HG03460 (cell line): ENCODE results near the gene GJA1.
"Not testable (repeated sequence)": the region's sequence is repeated elsewhere in the genome, so short reads cannot be mapped to it uniquely, and the experiment has no call there.

Source experiments
- ATAC-seq: cut with Tn5 transposase; IDR thresholded peaks from one replicate; pipeline ENCODE4 v1.9.1; 2021; ENCODE audit not compliant: unreplicated experiment

The GJA1 gene

DNA sequence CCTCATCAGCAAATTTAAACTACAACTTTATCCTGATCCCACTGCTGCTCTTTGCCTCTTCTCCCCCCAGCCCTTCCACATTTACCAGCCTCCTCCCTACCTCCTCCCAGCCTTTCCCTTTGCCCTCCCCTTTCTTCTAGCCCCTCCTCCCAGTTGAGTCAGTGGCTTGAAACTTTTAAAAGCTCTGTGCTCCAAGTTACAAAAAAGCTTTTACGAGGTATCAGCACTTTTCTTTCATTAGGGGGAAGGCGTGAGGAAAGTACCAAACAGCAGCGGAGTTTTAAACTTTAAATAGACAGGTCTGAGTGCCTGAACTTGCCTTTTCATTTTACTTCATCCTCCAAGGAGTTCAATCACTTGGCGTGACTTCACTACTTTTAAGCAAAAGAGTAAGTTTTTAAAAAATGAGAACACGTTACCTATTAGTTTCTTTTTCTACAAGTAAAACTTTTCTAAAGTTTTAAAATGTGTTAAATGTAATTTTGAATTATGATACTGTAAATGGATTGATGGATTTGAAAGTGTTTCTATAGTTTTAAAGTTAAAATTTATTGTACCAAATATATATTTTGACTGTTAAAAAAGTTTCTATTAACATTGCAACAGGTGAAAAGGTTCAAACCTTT, at the start of gene GJA1:
Gene GJA1, plus strand, starts transcription at position 203 of the 626 bp plus-strand sequence. CDS start 11,202 bp downstream, outside the sequence.
- ATAC-seq, result no peak

DNA sequence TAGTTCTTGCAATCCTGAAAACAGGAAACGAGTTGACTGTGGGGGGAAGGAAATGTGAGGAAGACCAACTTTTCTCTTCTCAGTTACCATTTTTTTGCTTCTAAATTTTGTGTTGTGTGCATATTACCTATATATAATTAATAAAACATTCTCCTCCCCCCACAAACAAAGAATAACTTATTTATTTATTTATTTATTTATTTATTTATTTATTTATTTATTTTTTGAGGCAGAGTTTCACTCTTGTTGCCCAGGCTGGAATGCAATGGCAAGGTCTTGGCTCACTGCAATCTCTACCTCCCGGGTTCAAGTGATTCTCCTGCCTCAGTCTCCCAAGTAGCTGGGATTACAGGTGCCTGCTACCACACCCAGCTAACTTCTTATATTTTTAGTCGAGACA, 48.9 kb upstream of the GJA1 start:
- not testable (repeated sequence) for ATAC-seq

DNA sequence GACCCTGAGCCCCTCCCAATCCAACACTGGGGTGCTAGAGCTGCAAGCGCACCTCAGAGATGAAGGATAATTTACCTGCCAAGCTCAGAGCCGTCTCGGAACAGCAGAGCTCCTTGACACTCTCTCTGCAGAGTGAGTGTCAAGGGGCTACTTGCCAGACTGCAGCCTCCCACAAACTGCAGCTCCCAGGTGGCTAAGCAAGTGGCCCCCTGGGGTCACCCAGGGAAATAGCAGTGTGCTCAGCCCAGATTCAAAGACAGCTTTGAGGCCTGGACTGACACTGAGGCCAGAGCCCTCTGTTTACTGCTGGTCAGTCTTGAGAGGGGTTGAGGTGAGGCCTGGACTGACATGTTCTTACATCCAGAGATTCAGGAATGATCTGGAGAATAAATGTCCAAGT, 46.0 kb upstream of the GJA1 start:
- ATAC-seq, result no peak

DNA sequence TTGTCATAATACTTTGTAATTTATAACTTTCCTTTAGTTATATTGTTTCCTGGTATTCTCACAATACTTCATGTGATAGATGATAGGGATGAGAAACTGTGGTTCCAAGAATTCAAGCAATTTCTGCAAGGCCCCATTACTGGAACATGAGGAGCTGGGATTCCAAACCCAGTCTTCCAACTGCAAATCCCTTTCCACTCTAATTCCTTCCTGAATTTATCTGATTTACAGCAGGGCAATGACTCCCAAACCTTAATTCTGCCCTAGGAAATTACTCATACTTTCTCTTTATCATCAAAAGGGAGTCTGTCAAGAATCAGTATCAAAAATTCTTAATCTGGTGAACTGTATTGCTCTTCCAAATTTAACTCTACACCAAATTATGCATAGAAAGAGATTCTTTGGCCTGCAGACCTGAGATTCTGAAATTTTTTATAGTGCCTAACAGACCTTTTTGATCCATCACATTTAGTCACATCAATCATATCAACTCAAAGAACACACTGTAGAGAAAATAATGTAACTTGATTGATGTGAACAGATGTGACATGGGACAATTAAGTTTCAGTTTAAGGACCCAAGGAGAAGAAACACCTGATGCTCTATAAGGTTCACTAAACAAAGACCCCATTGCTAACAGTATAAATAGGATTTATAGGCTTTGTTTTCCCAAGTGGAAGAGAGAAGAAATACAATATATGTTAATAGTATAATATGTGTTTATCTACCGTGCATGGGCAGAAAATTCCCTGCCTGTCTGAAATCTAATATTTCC, 41.5 kb upstream of the GJA1 start:
- ATAC-seq, result no peak

DNA sequence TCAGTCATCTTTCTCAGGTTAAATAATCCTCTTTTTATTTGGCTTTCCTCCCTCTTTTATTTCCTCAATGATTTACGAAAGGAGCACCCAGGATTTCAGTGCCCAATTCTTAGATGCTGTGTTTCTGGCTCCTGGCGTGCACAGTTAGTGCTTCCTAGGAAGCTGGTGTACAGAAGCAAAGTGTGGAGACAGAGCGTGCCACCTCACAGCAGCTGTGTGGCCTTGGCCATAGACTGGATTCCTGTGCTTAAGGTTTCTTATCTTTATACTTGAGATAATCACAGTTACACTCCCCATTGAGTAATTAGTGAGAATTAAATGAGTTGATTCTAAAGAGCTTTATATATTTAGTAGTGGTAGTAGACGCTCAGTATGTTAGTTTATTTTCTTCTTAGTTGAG, 39.7 kb upstream of the GJA1 start:
- no peak for ATAC-seq

DNA sequence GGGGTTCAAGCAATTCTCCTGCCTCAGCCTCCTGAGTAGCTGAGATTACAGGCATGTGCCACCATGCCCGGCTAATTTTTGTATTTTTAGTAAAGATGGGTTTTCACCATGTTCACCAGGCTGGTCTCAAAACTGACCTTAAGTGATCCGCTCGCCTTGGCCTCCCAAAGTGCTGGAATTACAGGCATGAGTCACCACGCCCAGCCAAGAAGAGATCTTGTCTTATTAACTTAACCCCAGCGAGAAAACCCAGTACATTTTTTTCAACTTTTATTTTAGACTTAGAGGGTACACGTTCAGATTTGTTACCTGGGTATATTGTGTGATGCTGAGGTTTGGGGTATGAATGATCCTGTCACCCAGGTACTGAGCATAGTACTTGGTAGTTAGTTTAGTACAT, 38.3 kb upstream of the GJA1 start:
- ATAC-seq, result not testable (repeated sequence)

DNA sequence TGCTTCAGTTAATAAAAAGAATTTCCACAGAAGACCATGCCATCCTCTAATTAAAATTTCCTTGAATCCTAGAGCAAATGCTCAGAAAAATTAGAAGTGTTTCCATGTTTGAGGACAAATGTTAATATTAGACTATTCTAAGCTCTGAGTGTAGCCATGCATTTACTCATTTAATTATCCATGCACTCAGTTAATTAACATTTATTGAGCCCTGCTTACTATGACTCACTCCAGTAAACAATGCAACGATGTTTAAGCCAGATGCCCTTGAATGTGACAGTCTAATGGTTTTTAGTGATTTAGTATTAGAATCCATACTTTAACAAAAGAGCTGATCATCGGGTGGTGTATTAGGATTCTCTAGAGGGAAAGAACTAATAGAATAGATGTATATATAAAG, 37.3 kb upstream of the GJA1 start:
- no peak for ATAC-seq

DNA sequence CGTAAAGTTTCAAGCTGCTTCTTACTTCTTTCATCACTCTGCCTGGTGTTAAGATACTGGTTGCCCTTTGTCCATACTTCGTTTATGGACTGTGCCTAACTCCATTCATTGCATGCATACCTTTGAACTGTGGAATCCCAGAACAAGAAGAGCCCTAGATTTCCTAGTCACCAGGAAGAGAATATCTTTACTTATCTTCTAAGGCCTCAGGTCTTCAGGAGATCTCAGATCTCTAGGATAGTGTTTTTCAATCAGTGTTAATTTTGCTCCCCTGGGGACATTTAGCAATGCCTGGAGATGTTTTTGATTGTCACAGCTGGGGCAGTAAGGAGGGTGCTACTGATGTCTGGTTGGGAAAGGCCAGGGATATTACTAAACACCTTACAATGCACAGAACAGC, 35.5 kb upstream of the GJA1 start:
- ATAC-seq, result no peak

DNA sequence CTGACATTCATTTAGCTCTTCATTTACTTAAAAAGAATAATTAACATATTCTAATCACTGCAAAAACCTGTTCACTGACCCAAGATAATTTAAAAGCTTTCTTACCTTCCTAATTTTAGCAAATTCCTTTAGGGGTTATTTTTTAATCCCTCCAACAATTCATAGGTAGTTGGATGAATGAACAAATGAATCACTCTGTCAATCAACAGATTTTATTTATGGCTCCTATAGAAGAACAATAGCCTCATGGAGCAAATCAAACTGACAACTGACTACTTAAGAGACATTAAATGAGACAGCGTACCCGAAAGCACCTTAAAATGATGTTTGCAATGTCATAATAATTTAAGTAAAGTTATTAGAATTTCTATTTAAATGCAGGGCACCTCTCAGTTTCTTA, 31.5 kb upstream of the GJA1 start:
- ATAC-seq, result no peak

DNA sequence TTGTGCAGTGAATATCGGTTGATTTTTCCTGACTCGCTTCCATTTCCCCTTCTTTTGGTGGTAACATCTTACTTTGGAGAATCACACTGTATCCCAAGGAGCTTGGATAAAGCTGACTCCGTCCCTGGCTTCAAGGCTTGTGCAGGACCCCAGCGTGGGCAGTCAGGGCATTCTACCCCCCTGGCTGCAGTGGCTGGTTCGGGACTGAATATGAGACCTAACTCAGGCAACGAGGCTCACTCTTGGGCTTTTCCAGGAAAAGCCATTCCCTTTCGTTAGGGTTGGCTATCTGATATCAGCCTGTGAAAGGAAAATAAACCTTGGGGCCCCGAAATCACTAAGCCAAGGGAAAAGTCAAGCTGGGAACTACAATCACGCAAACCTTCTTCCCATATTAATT, 30.1 kb upstream of the GJA1 start:
- no peak for ATAC-seq

DNA sequence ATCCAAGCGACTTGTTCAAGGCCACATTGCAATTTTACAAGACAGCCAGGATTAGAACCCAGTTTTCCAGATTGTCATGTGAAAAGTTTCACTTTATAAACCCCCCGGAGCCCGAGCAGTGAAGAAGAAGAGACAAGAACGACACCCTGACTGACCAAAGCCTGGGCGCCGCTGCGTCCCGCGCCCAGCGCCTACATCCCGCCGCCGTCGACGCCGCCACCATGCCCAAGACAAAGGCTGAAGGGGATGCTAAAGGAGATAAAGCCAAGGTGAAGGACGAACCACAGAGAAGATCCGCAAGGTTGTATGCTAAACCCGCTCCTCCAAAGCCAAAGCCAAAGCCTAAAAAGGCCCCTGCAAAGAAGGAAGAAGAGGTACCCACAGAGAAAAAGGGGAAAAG, 27.1 kb upstream of the GJA1 start:
- ATAC-seq, result no peak

DNA sequence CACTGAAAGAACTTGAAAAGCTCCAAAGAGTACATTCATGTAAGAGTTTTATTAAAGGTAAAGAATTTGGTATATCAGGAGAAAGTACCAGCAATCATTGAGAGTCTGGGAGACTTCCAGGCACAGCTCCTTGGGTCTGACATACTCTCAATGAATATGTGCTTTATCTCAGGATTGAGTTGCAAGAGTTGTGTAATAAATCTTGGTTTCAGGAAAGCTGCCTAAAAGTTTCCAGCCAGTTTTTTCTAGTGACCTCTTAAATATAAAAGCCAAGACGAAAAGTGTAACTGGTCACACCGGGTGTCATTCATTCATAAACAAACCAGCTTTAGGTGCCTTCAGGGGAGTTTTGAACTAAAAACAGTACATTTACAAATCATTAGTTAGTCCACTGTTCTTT, 21.6 kb upstream of the GJA1 start:
- ATAC-seq, result no peak

DNA sequence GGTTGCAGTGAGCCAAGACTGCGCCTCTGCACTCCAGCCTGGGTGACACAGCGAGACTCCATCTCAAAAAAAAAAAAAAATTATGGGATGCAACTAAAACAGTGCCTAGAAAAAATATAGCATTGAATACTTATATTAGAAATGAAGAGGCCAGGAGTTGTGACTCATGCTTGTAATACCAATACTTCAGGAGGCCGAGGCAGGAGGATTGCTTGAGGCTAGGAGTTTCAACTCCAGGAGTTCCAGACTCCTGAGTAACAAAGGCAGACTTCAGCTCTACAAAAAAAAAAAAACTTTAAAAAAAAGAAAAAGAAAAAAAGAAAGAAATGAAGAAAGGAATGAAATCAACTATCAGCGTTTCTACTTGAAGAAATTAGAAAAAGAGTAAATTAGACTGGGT, 17.1 kb upstream of the GJA1 start:
- no peak for ATAC-seq

DNA sequence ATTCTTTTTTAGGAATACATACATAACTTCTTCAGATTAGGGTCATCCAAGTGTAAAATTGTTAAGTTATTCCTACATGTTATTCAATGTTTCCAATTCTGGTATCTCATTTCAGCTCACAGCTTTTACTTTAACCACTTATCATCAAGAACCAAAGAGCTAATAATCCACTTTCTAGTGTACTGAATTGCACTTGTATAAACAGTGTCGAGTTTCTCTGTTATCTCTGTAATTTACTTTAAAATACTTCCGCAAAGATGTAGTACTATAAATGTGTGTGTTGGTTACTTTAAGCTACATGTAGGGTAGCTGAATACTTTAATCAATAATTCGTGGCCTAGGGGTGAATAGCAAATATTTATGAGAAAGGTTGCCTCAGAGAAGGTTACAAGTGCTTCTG, 8.8 kb upstream of the GJA1 start:
- no peak for ATAC-seq

DNA sequence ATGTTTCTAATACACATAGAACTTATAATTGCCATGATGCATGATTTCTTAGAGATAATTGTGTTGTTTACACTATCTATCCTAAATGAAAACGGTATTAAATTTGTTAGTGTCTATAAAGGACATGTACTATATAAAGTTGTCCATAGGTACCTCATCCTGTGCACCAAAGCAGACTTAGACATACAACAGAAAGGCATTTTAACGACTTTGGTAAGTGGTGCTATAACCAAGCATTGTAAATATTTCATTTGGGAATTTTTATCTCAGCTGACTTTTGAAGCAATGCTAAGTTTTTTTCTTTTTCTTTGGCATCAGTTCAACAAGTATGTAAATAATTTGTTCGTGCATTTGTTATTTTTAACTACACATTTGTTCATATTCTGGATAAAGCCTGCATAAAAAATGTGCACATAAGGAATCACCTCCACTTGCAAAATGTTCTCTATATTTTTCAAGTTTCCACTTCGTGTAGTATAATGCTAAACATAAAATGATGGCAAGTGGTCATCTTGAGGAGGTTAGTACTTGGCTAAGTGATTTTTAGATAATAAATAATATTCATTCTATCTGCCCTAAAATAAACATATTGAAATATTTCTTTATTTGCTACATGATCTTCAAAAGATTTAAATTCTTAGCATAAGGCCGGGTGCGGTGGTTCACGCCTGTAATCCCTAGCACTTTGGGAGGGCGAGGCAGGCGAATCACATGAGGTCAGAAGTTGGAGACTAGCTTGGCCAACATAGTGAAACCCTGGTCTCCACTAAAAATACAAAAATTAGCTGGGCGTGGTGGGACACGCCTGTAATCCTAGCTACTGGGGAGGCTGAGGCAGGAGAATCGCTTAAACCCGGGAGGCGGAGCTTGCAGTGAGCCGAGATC, 6.3 kb upstream of the GJA1 start:
- ATAC-seq, result no peak

DNA sequence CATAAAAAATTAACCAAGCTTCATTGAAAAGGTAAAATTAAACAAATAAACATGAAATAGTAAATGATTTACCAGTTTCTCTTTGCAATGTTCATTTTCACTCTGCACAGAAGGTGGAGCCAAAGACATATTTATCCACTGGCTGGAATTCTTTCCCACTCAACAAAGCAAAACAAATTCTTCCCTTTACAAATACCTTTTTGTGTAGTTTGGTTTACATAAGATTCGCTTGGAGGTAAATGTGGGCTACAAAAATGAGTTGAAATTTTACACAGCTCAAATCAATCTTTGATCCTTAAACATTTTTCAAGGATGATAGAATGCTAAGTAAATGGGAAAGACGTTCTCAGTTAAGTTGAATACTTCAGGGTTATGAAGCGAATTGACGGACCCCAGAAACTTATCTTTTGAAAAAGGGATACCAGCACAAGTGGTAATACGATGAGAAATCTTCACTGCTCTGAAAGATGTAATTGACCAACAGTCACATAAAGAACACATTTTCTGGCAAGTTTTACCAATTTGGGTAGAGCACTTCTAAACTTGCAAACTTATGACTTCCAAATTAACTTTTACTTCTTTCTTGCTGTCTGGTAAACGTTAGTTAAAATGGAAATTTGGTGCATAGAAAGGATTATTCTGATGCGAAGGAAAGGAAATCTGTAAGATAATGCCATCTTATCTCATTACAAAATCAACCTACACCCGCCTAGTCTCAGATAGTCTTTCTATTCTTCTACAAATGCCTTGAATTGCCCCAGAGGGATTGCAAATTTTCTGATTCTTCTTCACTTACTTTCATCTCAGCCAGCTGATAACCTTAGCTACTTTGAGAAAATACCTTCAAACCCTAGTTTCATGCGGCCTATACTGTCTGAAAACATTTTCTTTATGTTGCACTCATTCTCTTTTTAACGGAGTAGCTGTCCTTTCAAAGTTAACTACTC, 4.7 kb upstream of the GJA1 start:
- ATAC-seq, result no peak

DNA sequence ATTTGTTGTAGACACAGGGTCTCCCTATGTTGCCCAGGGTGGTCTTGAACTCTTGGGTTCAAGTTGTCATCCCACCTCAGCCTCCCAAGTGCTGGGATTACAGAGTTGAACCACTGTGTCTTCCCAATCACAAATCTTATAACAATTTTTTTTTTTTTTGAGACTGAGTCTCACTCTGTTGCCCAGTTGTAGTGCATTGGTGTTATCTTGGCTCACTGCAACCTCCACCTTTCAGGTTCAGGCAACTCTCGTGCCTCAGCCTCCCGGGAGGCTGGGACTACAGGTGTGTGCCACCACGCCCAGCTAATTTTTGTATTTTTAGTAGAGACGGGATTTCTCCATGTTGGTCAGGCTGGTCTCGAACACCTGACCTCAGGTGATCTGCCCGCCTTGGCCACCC, 3.7 kb upstream of the GJA1 start:
- ATAC-seq, result not testable (repeated sequence)

DNA sequence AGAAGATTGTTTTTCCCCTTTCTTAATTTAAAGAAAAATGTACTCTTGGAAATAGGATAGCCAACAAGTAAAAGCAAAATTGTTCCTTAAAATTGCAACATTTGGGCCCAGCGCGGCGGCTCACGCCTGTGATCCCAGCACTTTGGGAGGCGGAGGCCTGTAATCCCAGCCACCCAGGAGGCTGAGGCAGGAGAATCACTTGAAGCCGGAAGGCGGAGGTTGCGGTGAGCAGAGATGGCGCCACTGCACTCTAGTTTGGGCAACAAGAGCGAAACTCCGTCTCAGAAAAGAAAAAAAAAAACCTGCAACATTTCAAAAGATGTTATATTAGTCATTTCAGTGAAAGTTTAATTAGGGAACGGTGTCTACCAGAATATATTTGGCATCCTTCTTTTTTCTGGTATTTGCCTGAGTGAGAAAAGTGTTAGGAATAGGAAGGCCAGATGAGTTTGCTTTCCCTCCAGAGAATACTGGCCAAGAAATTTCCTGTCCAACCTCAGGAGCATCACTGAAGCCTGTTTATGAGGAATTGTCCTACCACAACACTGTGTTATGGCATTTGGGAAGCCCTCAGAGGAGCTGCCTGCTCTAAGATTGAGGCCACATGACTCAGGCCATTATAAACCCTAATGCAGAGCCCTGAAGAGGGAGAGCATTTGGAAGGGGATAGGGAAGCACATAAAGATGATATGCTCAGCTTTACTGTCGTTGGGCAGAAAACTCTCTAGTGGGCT, 1.2 kb upstream of the GJA1 start:
- no peak for ATAC-seq

DNA sequence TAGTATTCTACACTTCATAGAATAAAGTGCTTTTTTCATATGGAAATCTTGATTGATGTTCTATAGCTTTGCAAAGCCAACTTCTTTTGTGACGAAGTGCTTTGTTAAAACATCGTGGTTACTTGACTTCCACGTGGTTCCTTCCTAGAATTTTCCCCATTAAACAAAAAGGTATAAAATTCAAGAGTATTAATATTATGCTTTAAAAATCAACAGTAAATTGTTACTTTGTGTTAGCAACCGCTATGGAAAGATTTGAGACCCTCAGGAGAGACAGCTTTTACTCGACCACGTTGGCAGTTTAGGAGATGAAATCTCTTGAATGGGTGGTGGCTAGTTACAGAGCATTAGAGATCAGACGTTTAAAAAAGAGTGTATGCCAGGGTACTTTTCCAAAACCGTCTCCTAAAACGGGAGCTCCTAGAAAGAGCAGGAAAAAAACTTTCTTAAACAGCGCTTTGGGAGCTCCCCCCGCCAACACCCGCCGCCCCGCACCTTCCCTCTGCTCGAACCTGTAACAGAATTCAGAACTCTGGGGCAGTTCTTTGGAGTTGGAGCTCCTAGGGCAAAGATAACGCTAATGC, 920 bp downstream of the GJA1 start:
- no peak for ATAC-seq
